Bronchial epithelial cell (primary cell): ENCODE measurements around the gene ZNF800. TPM values are rescaled to one million over a fixed set of nuclear protein-coding genes. Genes with fewer than 3 reads are reported as not detected.

Source experiments
- DNase-seq: peaks from one replicate; pipeline ENCODE4 v3.0.0-alpha.2; 2010; ENCODE audit warnings: low read depth
- FAIRE-seq: peaks from 2 replicates; lab custom pipeline; 2011; peaks lifted over from hg19 to GRCh38; lab: Jason Lieb, UNC
- H3K27me3 ChIP-seq: 2 replicates; pipeline ENCODE4 v1.5.1; 2011; ENCODE audit warnings: low read length; ENCODE audit not compliant: control insufficient read depth, insufficient read depth
- H3K36me3 ChIP-seq: 2 replicates; pipeline ENCODE4 v1.5.1; 2011; ENCODE audit warnings: low read length; ENCODE audit not compliant: control insufficient read depth, insufficient read depth
- H3K4me3 ChIP-seq: 2 replicates; pipeline ENCODE4 v1.5.1; 2011; ENCODE audit warnings: mild to moderate bottlenecking, low read depth, low read length, control low read depth
- total RNA-seq: library from RNA; depleted of rRNA; stranded (reverse); fragments of >200 nt; gene quantifications from 2 replicates; pipeline ENCODE4 v1.2.1, GENCODE V29; 2014
- TF ChIP-seq, protein P1 (sequence below): IDR thresholded peaks from 2 replicates; pipeline ENCODE4 v1.5.1; 2011; ENCODE audit warnings: mild to moderate bottlenecking, moderate library complexity, low read length, control low read depth, inconsistent platforms; ENCODE audit not compliant: insufficient read depth, severe bottlenecking

ZNF800 gene
- total RNA-seq, 1 donor from 2014 or later: 14.5 TPM

DNA sequence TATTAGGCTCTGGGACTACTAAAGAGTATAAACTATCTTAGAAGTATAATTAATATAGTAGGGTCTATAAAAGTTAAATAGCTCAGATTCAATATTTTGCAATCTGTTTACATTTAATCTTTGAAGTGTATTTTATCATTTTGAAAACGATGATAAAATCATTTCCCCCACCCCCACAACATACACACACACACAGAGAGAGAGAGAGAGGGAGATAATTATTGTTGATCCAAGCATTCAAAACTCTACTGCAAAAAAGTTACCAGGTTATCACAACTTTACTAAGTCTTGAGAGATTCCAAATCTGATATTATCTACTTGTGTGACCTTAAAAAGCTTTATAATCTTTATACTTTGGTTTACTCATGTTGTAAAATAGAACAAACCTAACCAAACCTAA lies 14.0 kb downstream of the ZNF800 start:
- FAIRE-seq: no peak
- Histone ChIP-seq H3K36me3 (peaks cover 4% of the 10 kb centered on the region), H3K27me3 (no peaks in the 10 kb centered on the region), H3K4me3 (no peak overlapping the region)
- DNase-seq: no peak
- TF ChIP-seq, protein P1, sequence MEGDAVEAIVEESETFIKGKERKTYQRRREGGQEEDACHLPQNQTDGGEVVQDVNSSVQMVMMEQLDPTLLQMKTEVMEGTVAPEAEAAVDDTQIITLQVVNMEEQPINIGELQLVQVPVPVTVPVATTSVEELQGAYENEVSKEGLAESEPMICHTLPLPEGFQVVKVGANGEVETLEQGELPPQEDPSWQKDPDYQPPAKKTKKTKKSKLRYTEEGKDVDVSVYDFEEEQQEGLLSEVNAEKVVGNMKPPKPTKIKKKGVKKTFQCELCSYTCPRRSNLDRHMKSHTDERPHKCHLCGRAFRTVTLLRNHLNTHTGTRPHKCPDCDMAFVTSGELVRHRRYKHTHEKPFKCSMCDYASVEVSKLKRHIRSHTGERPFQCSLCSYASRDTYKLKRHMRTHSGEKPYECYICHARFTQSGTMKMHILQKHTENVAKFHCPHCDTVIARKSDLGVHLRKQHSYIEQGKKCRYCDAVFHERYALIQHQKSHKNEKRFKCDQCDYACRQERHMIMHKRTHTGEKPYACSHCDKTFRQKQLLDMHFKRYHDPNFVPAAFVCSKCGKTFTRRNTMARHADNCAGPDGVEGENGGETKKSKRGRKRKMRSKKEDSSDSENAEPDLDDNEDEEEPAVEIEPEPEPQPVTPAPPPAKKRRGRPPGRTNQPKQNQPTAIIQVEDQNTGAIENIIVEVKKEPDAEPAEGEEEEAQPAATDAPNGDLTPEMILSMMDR: no peak

DNA sequence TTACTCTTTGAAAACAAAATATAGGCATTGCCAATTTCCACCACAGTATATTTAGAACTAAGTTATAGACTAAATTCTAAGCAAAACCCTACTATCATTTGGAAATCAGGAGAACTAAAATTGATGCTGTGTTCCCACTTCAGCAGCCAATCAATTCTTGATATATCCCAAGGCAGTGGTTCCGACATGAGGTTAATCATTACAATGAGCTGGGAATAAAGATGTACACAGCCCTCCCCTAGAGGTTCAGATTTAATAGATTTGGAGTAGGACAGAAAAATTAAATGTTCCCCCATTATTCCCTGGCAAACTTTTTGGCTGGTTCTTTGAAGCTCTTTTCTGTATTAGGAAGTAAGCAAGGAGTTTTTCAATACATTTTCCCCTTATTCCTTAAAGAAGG lies 15.1 kb downstream of the ZNF800 start:
- peaks cover 6% of the 10 kb centered on the region for H3K36me3 ChIP-seq
- no peak overlapping the region for H3K4me3 ChIP-seq
- no peak for FAIRE-seq
- no peaks in the 10 kb centered on the region for H3K27me3 ChIP-seq
- TF ChIP-seq, protein P1: no peak
- DNase-seq: no peak

DNA sequence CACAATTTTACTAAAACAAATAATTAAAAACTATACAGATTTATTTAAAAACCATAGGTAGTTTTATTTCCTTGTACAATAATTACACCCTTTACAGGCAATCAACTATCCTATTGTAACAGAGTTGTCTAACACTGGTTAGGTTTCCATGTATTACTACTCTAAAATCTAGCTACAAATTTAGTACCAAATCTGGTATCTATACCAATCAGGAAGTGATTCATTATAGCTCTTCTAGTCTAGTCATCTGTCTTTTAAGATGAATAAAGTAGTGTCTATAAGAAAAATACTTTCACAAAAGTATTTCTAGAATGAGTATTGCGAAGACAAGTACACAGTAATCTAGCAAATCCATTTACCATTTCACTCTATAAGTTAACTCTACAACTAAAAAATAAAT lies 16.9 kb downstream of the ZNF800 start:
- no peak for FAIRE-seq
- TF ChIP-seq, protein P1: no peak
- Histone ChIP-seq H3K36me3 (peaks cover 8% of the 10 kb centered on the region), H3K4me3 (no peak overlapping the region), H3K27me3 (no peaks in the 10 kb centered on the region)
- DNase-seq: no peak

DNA sequence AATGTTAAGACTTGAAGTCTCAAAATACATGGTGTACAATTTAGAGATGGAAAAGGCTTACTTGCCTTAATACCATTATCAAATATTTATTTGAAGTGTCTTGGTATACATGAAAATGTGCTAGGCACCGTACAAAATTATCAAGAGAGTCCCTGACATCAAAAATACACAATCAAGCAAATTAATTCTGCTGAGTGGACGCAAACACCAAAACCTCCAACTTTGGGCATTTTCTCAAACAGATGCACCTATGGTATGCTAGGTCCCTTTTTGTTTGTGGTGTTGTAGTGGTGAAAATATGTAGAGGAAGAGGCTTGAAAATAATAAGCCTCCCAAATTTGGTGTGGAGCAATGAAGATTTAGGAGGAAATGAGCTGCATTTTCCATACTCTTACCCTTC lies 24.8 kb downstream of the ZNF800 start:
- Histone ChIP-seq H3K36me3 (peaks cover 3% of the 10 kb centered on the region), H3K4me3 (no peak overlapping the region), H3K27me3 (no peaks in the 10 kb centered on the region)
- FAIRE-seq (no peak), DNase-seq (no peak)
- TF ChIP-seq, protein P1: no peak

DNA sequence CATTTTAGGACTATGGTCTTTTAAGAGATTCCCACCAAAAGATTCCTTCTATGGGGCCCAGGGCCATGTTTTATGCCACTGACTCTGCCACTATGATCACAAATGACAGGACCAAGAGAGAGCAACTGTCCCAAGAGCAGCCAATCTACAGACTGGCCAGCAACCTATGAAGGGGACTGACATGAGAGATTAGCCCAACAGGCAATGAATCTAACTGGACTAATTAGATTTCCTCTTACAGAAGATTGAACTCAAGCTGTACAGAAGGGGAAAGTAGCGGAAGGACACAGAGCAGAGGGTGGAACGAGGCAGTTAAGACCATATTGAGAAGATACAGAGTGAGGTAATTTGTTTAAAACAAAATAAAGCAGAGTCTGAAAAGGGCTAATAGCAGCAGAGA lies 25.8 kb downstream of the ZNF800 start:
- Histone ChIP-seq H3K27me3 (no peaks in the 10 kb centered on the region), H3K36me3 (peaks cover 3% of the 10 kb centered on the region), H3K4me3 (no peak overlapping the region)
- TF ChIP-seq, protein P1: no peak
- no peak for FAIRE-seq
- DNase-seq: no peak

DNA sequence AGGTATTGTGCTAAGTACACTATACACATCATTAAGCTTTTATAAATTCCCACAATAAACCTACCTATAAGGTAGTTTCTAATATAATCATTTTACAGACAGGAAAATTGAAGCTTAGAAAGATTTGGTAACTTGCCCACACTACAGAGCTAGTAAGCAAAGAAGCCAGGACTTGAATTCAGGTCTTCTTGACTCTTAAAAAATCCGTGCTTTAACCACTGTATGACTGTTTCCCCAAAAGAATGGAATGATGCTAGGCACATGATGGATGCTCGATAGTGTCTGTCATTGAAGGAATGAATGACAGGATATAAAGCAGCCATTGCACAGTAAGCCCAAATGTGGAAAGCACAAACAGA lies 26.6 kb downstream of the ZNF800 start:
- FAIRE-seq (no peak), DNase-seq (no peak)
- Histone ChIP-seq H3K27me3 (no peaks in the 10 kb centered on the region), H3K36me3 (peaks cover 1% of the 10 kb centered on the region), H3K4me3 (no peak overlapping the region)
- TF ChIP-seq, protein P1: no peak
